Liver (tissue), 9 donors: ENCODE measurements around the gene BPTF. TPM values are rescaled to one million over a fixed set of nuclear protein-coding genes. Genes with fewer than 3 reads are reported as not detected.
"Not testable (repeated sequence)": the region's sequence is repeated elsewhere in the genome, so short reads cannot be mapped to it uniquely, and the experiment has no call there.

Experiments used
- DNase-seq: peaks from one replicate; pipeline ENCODE4 v3.0.0-alpha.2; 2017; ENCODE audit warnings: low spot score
- H3K27ac ChIP-seq, 2 donors: one replicate each; pipeline ENCODE4 v1.7.0; 2013; ENCODE audit warnings: inconsistent platforms in 2 of 2, low read length in 2 of 2, control low read depth in 1 of 2, low read depth in 1 of 2, mild to moderate bottlenecking in 1 of 2
- H3K27me3 ChIP-seq, 4 donors: one replicate each; pipeline versions ENCODE4 v1.6.1 to v1.7.0; 2013; ENCODE audit warnings: low read length in 3 of 4, inconsistent platforms in 1 of 4, mild to moderate bottlenecking in 1 of 4, moderate library complexity in 1 of 4; ENCODE audit not compliant: control insufficient read depth in 4 of 4, insufficient read depth in 4 of 4
- H3K36me3 ChIP-seq, 4 donors: one replicate each; pipeline versions ENCODE4 v1.6.1 to v1.7.0; 2013; ENCODE audit warnings: low read length in 3 of 4, mild to moderate bottlenecking in 3 of 4, low read depth in 1 of 4, moderate library complexity in 1 of 4; ENCODE audit not compliant: control insufficient read depth in 4 of 4, insufficient read depth in 3 of 4
- H3K4me1 ChIP-seq, 4 donors: one replicate each; pipeline versions ENCODE4 v1.6.1 to v1.7.0; 2013; ENCODE audit warnings: low read length in 3 of 4, mild to moderate bottlenecking in 3 of 4, moderate library complexity in 1 of 4; ENCODE audit not compliant: control insufficient read depth in 4 of 4, insufficient read depth in 4 of 4
- H3K4me3 ChIP-seq, 3 donors: one replicate each; pipeline versions ENCODE4 v1.6.1 to v1.7.0; 2013; ENCODE audit warnings: low read length in 3 of 3, control low read depth in 1 of 3, low read depth in 1 of 3, mild to moderate bottlenecking in 1 of 3
- H3K9ac ChIP-seq, 2 donors: one replicate each; pipeline ENCODE4 v1.7.0; 2013; ENCODE audit warnings: low read length in 2 of 2, mild to moderate bottlenecking in 2 of 2, moderate library complexity in 2 of 2, control low read depth in 1 of 2, low read depth in 1 of 2
- H3K9me3 ChIP-seq, 4 donors: one replicate each; pipeline versions ENCODE4 v1.6.1 to v1.7.0; 2013; ENCODE audit warnings: low read length in 3 of 4; ENCODE audit not compliant: control insufficient read depth in 4 of 4
- JUND ChIP-seq, 2 donors: IDR thresholded peaks; 2 replicates each; pipeline ENCODE4 v1.6.1; 2016; ENCODE audit warnings: antibody characterized with exemption in 2 of 2
- RAD21 ChIP-seq, 2 donors: IDR thresholded peaks; 2 replicates each; pipeline ENCODE4 v1.6.1; 2016; ENCODE audit warnings: antibody characterized with exemption in 2 of 2, mild to moderate bottlenecking in 2 of 2
- WGBS: extraction: QIAGEN DNeasy Blood & Tissue Kit; methylation state at CpG from one replicate; pipeline ENCODE4 v1.1.7; 2013; 5-methylcytosine and 5-hydroxymethylcytosine counted together
- polyA plus RNA-seq, 2 donors: library from polyadenylated mRNA; stranded (reverse) in 1 of 2; unstranded in 1 of 2; fragments of 200-250 nt in 1 of 2; fragments of >200 nt in 1 of 2; fragmentation: Nextera tagmentation in 1 of 2; extraction: Ambion mirVana in 1 of 2; gene quantifications; one replicate each; pipeline versions ENCODE4 v1.2.1 to v1.2.3, GENCODE V29; 2013 to 2015
- total RNA-seq, 2 donors: library from RNA; depleted of rRNA; stranded (reverse); fragments of >200 nt; gene quantifications; one replicate each; pipeline ENCODE4 v1.2.3, GENCODE V29; 2014
- TF ChIP-seq, protein P1 (sequence below): fragments of 150-350 bp; IDR thresholded peaks from 2 replicates; pipeline ENCODE4 v1.5.1; 2017; ENCODE audit warnings: improper control_type of control experiment, low read depth, low read length; ENCODE audit not compliant: missing input control
- donor health status: healthy.
- donor health status: healthy.
- donor health status: healthy.
- donor health status: healthy.
- donor health status: healthy.

The BPTF gene
- total and polyA plus RNA-seq, 4 donors, result 8.1 to 51.7 (median 29.5) TPM

GRCh38 chr17:67959510-67959909 lies 134.2 kb downstream of the BPTF start:
- DNase-seq, result no peak
- Histone ChIP-seq H3K27ac (no peak overlapping the region), H3K4me1 (no peaks in the 10 kb centered on the region), H3K9ac (no peak overlapping the region), H3K4me3 (no peak overlapping the region), H3K9me3 (no peaks in the 10 kb centered on the region), H3K36me3 (peaks cover 6 to 21% (median 13%) of the 10 kb centered on the region in 4 donors), H3K27me3 (no peaks in the 10 kb centered on the region)
- TF ChIP-seq, protein P1, sequence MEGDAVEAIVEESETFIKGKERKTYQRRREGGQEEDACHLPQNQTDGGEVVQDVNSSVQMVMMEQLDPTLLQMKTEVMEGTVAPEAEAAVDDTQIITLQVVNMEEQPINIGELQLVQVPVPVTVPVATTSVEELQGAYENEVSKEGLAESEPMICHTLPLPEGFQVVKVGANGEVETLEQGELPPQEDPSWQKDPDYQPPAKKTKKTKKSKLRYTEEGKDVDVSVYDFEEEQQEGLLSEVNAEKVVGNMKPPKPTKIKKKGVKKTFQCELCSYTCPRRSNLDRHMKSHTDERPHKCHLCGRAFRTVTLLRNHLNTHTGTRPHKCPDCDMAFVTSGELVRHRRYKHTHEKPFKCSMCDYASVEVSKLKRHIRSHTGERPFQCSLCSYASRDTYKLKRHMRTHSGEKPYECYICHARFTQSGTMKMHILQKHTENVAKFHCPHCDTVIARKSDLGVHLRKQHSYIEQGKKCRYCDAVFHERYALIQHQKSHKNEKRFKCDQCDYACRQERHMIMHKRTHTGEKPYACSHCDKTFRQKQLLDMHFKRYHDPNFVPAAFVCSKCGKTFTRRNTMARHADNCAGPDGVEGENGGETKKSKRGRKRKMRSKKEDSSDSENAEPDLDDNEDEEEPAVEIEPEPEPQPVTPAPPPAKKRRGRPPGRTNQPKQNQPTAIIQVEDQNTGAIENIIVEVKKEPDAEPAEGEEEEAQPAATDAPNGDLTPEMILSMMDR, result no peak
- no peak for TF ChIP-seq RAD21 (IDR thresholded peaks at IDR 0.05)
- 89% methylated on average over 3 of the region's 3 CpGs for WGBS

GRCh38 chr17:67960276-67960675 lies 135.0 kb downstream of the BPTF start:
- H3K4me3 ChIP-seq, H3K4me1 ChIP-seq, H3K27me3 ChIP-seq, H3K9ac ChIP-seq, H3K9me3 ChIP-seq, H3K27ac ChIP-seq, DNase-seq: not testable (repeated sequence)
- WGBS, result 81% methylated on average over 3 of the region's 3 CpGs
- H3K36me3 ChIP-seq, result peaks cover 6 to 23% (median 14%) of the 10 kb centered on the region in 4 donors

DNA sequence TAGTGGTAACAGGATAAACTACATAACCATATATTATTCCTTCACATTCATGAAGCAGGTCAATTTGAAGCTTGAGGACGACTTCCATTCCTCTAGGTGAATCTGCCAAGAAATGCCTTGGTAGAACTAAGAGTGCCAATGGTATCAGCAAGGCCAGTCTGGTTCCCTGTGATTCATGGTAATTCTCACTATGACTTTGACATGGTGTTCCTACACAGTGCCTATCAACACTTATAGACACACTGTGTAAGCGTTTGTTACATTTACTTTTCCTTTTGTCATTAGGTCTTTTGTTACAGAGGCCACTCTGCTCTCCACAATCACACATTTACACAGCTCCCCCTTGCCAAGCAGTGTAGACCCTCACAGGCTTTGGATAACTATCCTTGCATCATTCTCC lies 136.9 kb downstream of the BPTF start:
- not testable (repeated sequence) for H3K9me3 ChIP-seq, H3K27me3 ChIP-seq, H3K9ac ChIP-seq, H3K27ac ChIP-seq, H3K4me1 ChIP-seq, DNase-seq, H3K4me3 ChIP-seq
- H3K36me3 ChIP-seq, result peaks cover 9 to 33% (median 17%) of the 10 kb centered on the region in 4 donors
- 83% methylated on average over 2 of the region's 2 CpGs for WGBS

DNA sequence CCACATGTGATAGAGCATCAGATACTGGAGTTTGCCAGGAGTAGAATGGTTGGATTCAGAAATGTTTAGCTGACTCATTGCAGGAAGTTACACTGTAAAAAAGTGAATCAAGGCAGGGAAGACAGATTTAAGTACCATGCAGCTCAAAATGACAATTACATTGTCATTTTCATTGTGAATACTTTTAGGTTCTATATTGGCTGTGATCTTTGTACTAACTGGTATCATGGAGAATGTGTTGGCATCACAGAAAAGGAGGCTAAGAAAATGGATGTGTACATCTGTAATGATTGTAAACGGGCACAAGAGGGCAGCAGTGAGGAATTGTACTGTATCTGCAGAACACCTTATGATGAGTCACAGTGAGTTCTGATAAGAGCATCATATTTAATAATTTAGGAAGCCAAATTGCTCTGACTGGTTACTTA lies 137.9 kb downstream of the BPTF start:
- H3K4me1 ChIP-seq, H3K4me3 ChIP-seq, H3K9ac ChIP-seq, H3K9me3 ChIP-seq, H3K27ac ChIP-seq, H3K27me3 ChIP-seq: not testable (repeated sequence)
- TF ChIP-seq, protein P1, result peak; percentile 61
- TF ChIP-seq JUND (IDR thresholded peaks at IDR 0.05) (peak; percentile 58 to 79), RAD21 (IDR thresholded peaks at IDR 0.05) (peak; percentile 74 to 79)
- WGBS, result 0% methylated on average over 1 of the region's 1 CpG
- peaks cover 9 to 32% (median 14%) of the 10 kb centered on the region in 4 donors for H3K36me3 ChIP-seq
- DNase-seq, result peak; percentile 72
